D721Med (cell line): ENCODE data around the gene CHKA.

Experiments
- DNase-seq: peaks from one replicate; pipeline ENCODE4 v3.0.0; 2011; ENCODE audit warnings: low spot score; ENCODE audit not compliant: insufficient read length
- FAIRE-seq: peaks from 2 replicates; lab custom pipeline; 2011; peaks lifted over from hg19 to GRCh38; lab: Jason Lieb, UNC
- CTCF ChIP-seq: IDR thresholded peaks from 2 replicates; pipeline ENCODE4 v1.5.1; 2012; ENCODE audit warnings: mild to moderate bottlenecking, control low read depth; ENCODE audit not compliant: insufficient read depth; ENCODE audit errors: missing control alignments

CHKA gene

GRCh38 chr11:68163691-68164090, 42.5 kb upstream of the CHKA start:
- no peak for DNase-seq
- FAIRE-seq = no peak
- TF ChIP-seq CTCF = no peak

GRCh38 chr11:68160100-68160695, 39.0 kb upstream of the CHKA start:
- FAIRE-seq (no peak), DNase-seq (no peak)
- TF ChIP-seq CTCF = no peak

- DNase-seq (no peak), FAIRE-seq (no peak)
- no peak for TF ChIP-seq CTCF
Observed at GRCh38 chr11:68159665-68160064, 38.5 kb upstream of the CHKA start.

GRCh38 chr11:68159161-68159560, 38.0 kb upstream of the CHKA start:
- FAIRE-seq = no peak
- DNase-seq = no peak
- TF ChIP-seq CTCF = no peak

GRCh38 chr11:68158580-68158979, 37.4 kb upstream of the CHKA start:
- FAIRE-seq = no peak
- no peak for TF ChIP-seq CTCF
- no peak for DNase-seq

- DNase-seq (no peak), FAIRE-seq (no peak)
- TF ChIP-seq CTCF = no peak
Observed at GRCh38 chr11:68153742-68154141, 32.6 kb upstream of the CHKA start.

GRCh38 chr11:68150037-68150436, 28.8 kb upstream of the CHKA start:
- DNase-seq = no peak
- no peak for FAIRE-seq
- no peak for TF ChIP-seq CTCF
